K562 (cell line): ENCODE results near the gene STX18. TPM values are rescaled to one million over a fixed set of nuclear protein-coding genes. Genes with fewer than 3 reads are reported as not detected.

Source experiments
- ATAC-seq: fragments of 200-7000 bp; cut with Tn5 transposase; 3 replicates; pipeline ENCODE4 v1.9.1; 2020; ENCODE audit warnings: moderate library complexity
- BruUV-seq: library from RNA; stranded (reverse); fragments of 400-500 nt; replicated peaks from 2 replicates; lab custom pipeline; 2021; lab: Mats Ljungman, UMichigan
- CTCF ChIA-PET: fragments of 300-600 bp; formaldehyde crosslinking; extraction: SDS; loops from one replicate; lab custom pipeline; 2021; ENCODE audit warnings: low intra/inter-chr PET ratio; lab: Yijun Ruan, JAX
- POLR2A ChIA-PET: fragments of 300-600, 350-650 bp; sonication (Branson Sonifier 250); formaldehyde crosslinking; extraction: SDS; loops from one replicate; lab custom pipeline; 2021; ENCODE audit warnings: antibody characterized with exemption, inconsistent platforms; lab: Yijun Ruan, JAX
- DNase-seq, 4 experiments: peaks; one replicate each; pipeline versions ENCODE4 v3.0.0 to v3.0.0-alpha.2; 2011 to 2018; ENCODE audit warnings: low spot score in 3 of 4, mixed read lengths in 3 of 4; ENCODE audit errors: extremely low read depth in 1 of 4
- FAIRE-seq: peaks from 2 replicates; lab custom pipeline; 2011; peaks lifted over from hg19 to GRCh38; lab: Jason Lieb, UNC
- H2AFZ ChIP-seq: 2 replicates; pipeline ENCODE4 v1.6.0; 2011; ENCODE audit warnings: low read depth, low read length, control low read depth, inconsistent platforms
- H3K27ac ChIP-seq: fragments of 200-600 bp; 3 replicates; pipeline ENCODE4 v1.8.0; 2011; ENCODE audit warnings: low read depth, mild to moderate bottlenecking, control low read depth, inconsistent platforms, low read length, moderate library complexity, mixed read lengths; ENCODE audit errors: extremely low read depth
- H3K27me3 ChIP-seq, 2 experiments: fragments of 300-600 bp in 1 of 2; 2 replicates in 1 of 2; 3 replicates in 1 of 2; pipeline versions ENCODE4 v1.6.0 to v1.8.0; 2011; ENCODE audit warnings: inconsistent platforms in 2 of 2, low read length in 2 of 2, mild to moderate bottlenecking in 1 of 2, mixed read lengths in 1 of 2, moderate library complexity in 1 of 2; ENCODE audit not compliant: control insufficient read depth in 2 of 2, insufficient read depth in 2 of 2
- H3K36me3 ChIP-seq: fragments of 300-600 bp; 3 replicates; pipeline ENCODE4 v1.8.0; 2011; ENCODE audit warnings: mild to moderate bottlenecking, low read length, inconsistent platforms; ENCODE audit not compliant: control insufficient read depth, insufficient read depth
- H3K4me1 ChIP-seq, 2 experiments: fragments of 200-600 bp in 1 of 2; replicated peaks in 1 of 2; 2 replicates in 1 of 2; 3 replicates in 1 of 2; pipeline versions ENCODE4 v1.5.1 to v1.8.0; 2011; ENCODE audit warnings: inconsistent platforms in 2 of 2, low read length in 2 of 2, mild to moderate bottlenecking in 1 of 2, mixed read lengths in 1 of 2, moderate library complexity in 1 of 2; ENCODE audit not compliant: control insufficient read depth in 2 of 2, insufficient read depth in 2 of 2
- H3K4me2 ChIP-seq: 2 replicates; pipeline ENCODE4 v1.6.1; 2011; ENCODE audit warnings: low read length, control low read depth, inconsistent platforms, mixed read lengths; ENCODE audit not compliant: insufficient read depth
- H3K4me3 ChIP-seq: fragments of 200-600 bp; sonication (generic), shearing (Covaris generic); 2 replicates; pipeline ENCODE4 v1.5.1; 2016; ENCODE audit warnings: control low read depth, inconsistent platforms
- H3K79me2 ChIP-seq: fragments of 200-600 bp; 3 replicates; pipeline ENCODE4 v1.8.0; 2011; ENCODE audit warnings: low read length, inconsistent platforms; ENCODE audit not compliant: control insufficient read depth, insufficient read depth
- H3K9ac ChIP-seq, 2 experiments: 2 replicates each; pipeline versions ENCODE4 v1.6.0 to v1.6.1; 2011; ENCODE audit warnings: low read depth in 2 of 2, low read length in 2 of 2, control low read depth in 1 of 2, inconsistent platforms in 1 of 2, mild to moderate bottlenecking in 1 of 2, mixed read lengths in 1 of 2; ENCODE audit not compliant: insufficient read depth in 1 of 2
- H3K9me1 ChIP-seq: one replicate; pipeline ENCODE4 v1.6.0; 2011; ENCODE audit warnings: inconsistent platforms, mild to moderate bottlenecking, low read length, moderate library complexity; ENCODE audit not compliant: control insufficient read depth, insufficient read depth
- H3K9me3 ChIP-seq: replicated peaks from 2 replicates; pipeline ENCODE4 v1.5.1; 2011; ENCODE audit warnings: low read depth, low read length, inconsistent platforms; ENCODE audit not compliant: control insufficient read depth, insufficient read depth
- H4K20me1 ChIP-seq: replicated peaks from 2 replicates; pipeline ENCODE4 v1.6.1; 2011; ENCODE audit warnings: low read length, inconsistent platforms, mixed read lengths; ENCODE audit not compliant: control insufficient read depth, insufficient read depth
- CREB1 ChIP-seq, 2 experiments: sonication (generic) in 1 of 2; formaldehyde crosslinking in 1 of 2; IDR thresholded peaks; 2 replicates each; pipeline versions ENCODE4 v1.6.1 to v1.8.0; 2012 to 2022; ENCODE audit warnings: inconsistent platforms in 1 of 2, mild to moderate bottlenecking in 1 of 2, missing genetic modification reagents in 1 of 2, moderate library complexity in 1 of 2
- CTCF ChIP-seq, 3 experiments: IDR thresholded peaks in 2 of 3; conservative IDR thresholded peaks in 1 of 3; 2 replicates each; pipeline ENCODE4 v1.5.1; 2011 to 2012; ENCODE audit warnings: low read length in 3 of 3, mild to moderate bottlenecking in 3 of 3, control low read depth in 2 of 3, improper control_type of control experiment in 1 of 3, inconsistent platforms in 1 of 3, low read depth in 1 of 3, mixed read lengths in 1 of 3, moderate library complexity in 1 of 3; ENCODE audit not compliant: insufficient read depth in 2 of 3
- RBM14 ChIP-seq: fragments of 200-400 bp; formaldehyde crosslinking; IDR thresholded peaks from 2 replicates; pipeline ENCODE4 v1.6.1; 2018; ENCODE audit warnings: low read depth, mild to moderate bottlenecking, low read length, moderate library complexity, borderline replicate concordance; ENCODE audit not compliant: insufficient read depth
- SMAD2 ChIP-seq: fragments of 150-350 bp; IDR thresholded peaks from 2 replicates; pipeline ENCODE4 v1.6.1; 2014; ENCODE audit warnings: low read depth, mild to moderate bottlenecking, low read length
- TCF7L2 ChIP-seq: fragments of 150-350 bp; IDR thresholded peaks from 2 replicates; pipeline ENCODE4 v1.6.1; 2016; ENCODE audit warnings: low read depth, mild to moderate bottlenecking, low read length, moderate library complexity
- WGBS: fragments of 100-300 bp; shearing (Covaris generic); methylation state at CpG from one replicate; pipeline ENCODE4 v1.1.6; 2016; ENCODE audit warnings: low coverage, mixed read lengths; ENCODE audit not compliant: insufficient coverage; ENCODE audit errors: missing lambda C conversion rate; 5-methylcytosine and 5-hydroxymethylcytosine counted together
- in situ Hi-C: fragments of 300-500 bp; cut with MboI; formaldehyde crosslinking; loops from 4 replicates; pipeline ENCODE4 v1.15.0; 2018; ENCODE audit warnings: inconsistent platforms, mixed read lengths
- intact Hi-C: fragments of 100-400 bp; cut with micrococcal nuclease; formaldehyde crosslinking; loops from 2 replicates; pipeline ENCODE4 v1.14.2; 2022
- polyA plus RNA-seq, 8 experiments: library from polyadenylated mRNA; depleted of rRNA in 4 of 8; stranded (reverse) in 5 of 8; unstranded in 3 of 8; fragments of >200 nt; fragmentation: Nextera tagmentation in 2 of 8; fragmentation: Illumina TruSeq in 1 of 8; extraction: Ambion mirVana in 2 of 8; extraction: Trizol in 1 of 8; gene quantifications; 2 replicates each; pipeline versions ENCODE4 v1.2.1 to v1.2.3, GENCODE V29; 2011 to 2014; ENCODE audit warnings: inconsistent platforms in 1 of 8, missing spikeins in 1 of 8
- total RNA-seq, 7 experiments: library from RNA; depleted of rRNA in 6 of 7; stranded (reverse); fragments of >200 nt in 6 of 7; fragmentation: Illumina TruSeq in 2 of 7; extraction: Trizol in 2 of 7; gene quantifications; 2 replicates each; pipeline versions ENCODE4 v1.2.1 to v1.2.3, GENCODE V29; 2011 to 2021; ENCODE audit warnings: low replicate concordance in 1 of 7
- TF ChIP-seq, protein P1 (sequence below): fragments of 450-650 bp; IDR thresholded peaks from 2 replicates; pipeline ENCODE4 v1.7.0; 2016; ENCODE audit warnings: borderline replicate concordance

The STX18 gene
- total and polyA plus RNA-seq, 9 of the 15 experiments (the other 6 are each of a cell fraction or from before 2014, with no cell fraction given): 6.2 to 41.7 (median 22.7) TPM

DNA sequence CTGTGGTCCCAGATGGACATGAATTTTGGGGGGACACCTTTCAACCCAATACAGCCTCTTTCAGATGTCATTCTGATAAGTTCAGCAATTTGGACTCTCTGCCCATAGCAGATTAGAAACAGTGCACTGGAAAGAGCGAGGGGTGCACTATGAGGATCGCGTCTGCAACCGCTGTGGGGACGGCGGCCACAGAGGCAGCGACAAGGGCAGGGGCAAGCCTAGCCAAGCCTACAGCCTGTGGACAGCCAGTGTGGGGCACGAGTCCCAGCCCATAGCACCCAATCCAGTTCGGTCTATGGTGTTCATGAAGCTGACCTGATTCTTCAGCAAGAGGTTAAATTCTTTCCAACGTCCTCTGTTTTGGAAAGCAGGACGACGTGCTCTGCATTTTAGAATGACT, 164.7 kb downstream of the STX18 start (continued):
- TF ChIP-seq, protein P1, sequence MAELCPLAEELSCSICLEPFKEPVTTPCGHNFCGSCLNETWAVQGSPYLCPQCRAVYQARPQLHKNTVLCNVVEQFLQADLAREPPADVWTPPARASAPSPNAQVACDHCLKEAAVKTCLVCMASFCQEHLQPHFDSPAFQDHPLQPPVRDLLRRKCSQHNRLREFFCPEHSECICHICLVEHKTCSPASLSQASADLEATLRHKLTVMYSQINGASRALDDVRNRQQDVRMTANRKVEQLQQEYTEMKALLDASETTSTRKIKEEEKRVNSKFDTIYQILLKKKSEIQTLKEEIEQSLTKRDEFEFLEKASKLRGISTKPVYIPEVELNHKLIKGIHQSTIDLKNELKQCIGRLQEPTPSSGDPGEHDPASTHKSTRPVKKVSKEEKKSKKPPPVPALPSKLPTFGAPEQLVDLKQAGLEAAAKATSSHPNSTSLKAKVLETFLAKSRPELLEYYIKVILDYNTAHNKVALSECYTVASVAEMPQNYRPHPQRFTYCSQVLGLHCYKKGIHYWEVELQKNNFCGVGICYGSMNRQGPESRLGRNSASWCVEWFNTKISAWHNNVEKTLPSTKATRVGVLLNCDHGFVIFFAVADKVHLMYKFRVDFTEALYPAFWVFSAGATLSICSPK: no peak
- no peak for TF ChIP-seq TCF7L2
- TF ChIP-seq RBM14: no peak
- no peak for TF ChIP-seq SMAD2

DNA sequence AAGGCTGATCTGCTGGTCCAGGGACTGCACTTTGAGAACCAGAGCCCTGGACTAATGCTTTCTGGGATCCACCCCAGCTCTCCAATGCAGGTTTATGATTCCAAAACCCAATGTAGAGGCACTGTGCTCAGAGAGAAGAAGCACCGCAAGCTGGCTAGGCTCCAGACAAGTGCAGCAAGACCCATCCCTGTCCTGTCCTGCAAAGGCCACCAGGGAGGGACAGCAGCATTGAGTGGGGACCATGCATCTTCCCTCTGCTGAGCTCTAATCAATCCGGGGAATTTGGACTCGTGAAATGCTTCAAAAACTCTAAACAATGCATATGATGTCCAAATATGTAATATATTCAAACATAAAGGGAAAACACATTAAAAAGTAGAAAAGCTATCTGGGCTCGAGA, 165.8 kb downstream of the STX18 start:
- TF ChIP-seq CTCF (IDR thresholded peaks at IDR 0.05 in 2 of 3, conservative IDR thresholded peaks at IDR 0.05 in 1 of 3; ENCODE audit: insufficient read depth in 2 of 3, low read depth in 1 of 3, low read length in 3 of 3) (0 out of 6 replicates have a peak, but pooled peaks of 1 of the 3 experiments have one; percentile 10), CREB1 (IDR thresholded peaks at IDR 0.05) (no peak), CREB1 (CRISPR knock-in tag; IDR thresholded peaks at IDR 0.05) (no peak)
- H2AFZ ChIP-seq: no peak overlapping the region
- in situ Hi-C loops: no loop called here
- WGBS: 0% methylated on average over 4 of the region's 4 CpGs
- no peak overlapping the region for H3K4me2 ChIP-seq
- H3K36me3 ChIP-seq: no peaks in the 10 kb centered on the region
- H3K79me2 ChIP-seq: no peaks in the 10 kb centered on the region
- no peaks in the 10 kb centered on the region; a peak in 1 of 5 replicates for H3K4me1 ChIP-seq
- no peak overlapping the region for H3K4me3 ChIP-seq
- H3K27ac ChIP-seq: no peak overlapping the region
- CTCF ChIA-PET: no interaction called here
- intact Hi-C loops: no loop called here
- FAIRE-seq (no peak), ATAC-seq (peak; percentile 65), DNase-seq (no peak)
- POLR2A ChIA-PET: interaction anchor here (0.6 to 1.7 kb wide), 2 partner anchors 15 to 19 kb away, joined by 3 to 4 read pairs; no protein-coding TSS in a partner anchor
- H3K9me1 ChIP-seq: no peaks in the 10 kb centered on the region
- peaks cover 9% of the 10 kb centered on the region; the same call in 1 of the 2 replicates for H4K20me1 ChIP-seq
- peaks cover 31 to 74% of the 10 kb centered on the region in 2 experiments for H3K27me3 ChIP-seq
- H3K9me3 ChIP-seq: no peaks in the 10 kb centered on the region
- no peak overlapping the region for H3K9ac ChIP-seq
- BruUV-seq: no TSS peak
